ENCODE results near the gene ATXN1.

Gene ATXN1

GRCh38 chr6:16440636-16441212 lies 320.5 kb downstream of the ATXN1 start:
- no peak overlapping the region for H2AFZ ChIP-seq (ENCODE audit: low read depth, low read length, severe bottlenecking)
- TF ChIP-seq CTCF (IDR thresholded peaks at IDR 0.05; ENCODE audit: insufficient read depth, low read length, poor library complexity, severe bottlenecking) (no peak), EZH2phosphoT487 (conservative IDR thresholded peaks at IDR 0.05; ENCODE audit: low read length) (no peak)

DNA sequence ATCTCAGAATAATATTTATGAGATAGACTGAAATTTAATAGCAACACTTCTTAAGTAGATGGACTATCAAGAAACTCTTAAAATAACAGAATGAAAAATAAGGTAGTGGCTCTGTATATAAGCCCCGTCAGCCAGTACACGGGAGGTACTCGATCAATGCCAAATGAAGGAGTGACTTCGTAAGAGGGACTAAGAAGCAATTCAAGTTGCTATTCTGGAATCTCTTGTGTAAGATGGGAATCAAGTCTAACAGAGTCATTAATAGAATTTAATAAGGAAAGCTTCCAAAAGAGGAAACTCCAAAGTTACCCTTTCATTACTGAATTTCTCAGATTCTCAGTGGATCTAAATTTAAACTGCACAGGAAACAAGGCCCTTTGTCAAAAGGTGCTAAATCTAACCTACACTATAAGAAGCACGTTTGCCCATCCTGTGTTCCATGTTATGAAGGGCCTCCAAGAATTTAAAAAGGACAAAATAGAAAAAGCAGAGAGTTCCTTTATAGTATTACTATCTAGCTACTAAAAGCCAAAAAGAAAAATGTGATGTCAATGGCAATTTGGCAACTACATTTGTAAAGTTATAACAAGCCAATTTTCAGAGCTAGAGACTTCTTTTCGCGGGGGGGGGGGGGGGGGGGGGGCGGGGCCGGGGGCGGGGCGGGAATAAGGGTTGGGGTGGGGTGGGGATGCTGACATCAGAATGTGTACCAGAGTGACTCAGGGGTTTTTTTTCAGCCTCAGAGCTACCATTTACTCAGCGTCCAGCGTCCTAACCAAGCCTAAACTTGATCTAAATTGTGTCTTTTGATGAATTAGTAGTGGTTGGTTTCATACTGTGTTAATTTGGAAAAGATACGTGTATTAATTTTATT lies 322.3 kb downstream of the ATXN1 start:
- H3K9me2 ChIP-seq (replicated peaks; ENCODE audit: insufficient read depth, low read length), result no peaks in the 10 kb centered on the region
- no peaks in the 10 kb centered on the region for H3K79me2 ChIP-seq (ENCODE audit: insufficient read depth, low read length)
- no peaks in the 10 kb centered on the region for H3K9me3 ChIP-seq (ENCODE audit: insufficient read depth, low read length)
- H3K36me3 ChIP-seq (ENCODE audit: low read length), result no peaks in the 10 kb centered on the region
- no peak overlapping the region for H3K9ac ChIP-seq (ENCODE audit: low read length)
- no peaks in the 10 kb centered on the region for H3K27me3 ChIP-seq (ENCODE audit: low read length)
- no peak overlapping the region for H3K27ac ChIP-seq (ENCODE audit: low read depth, low read length)
- H2AFZ ChIP-seq (ENCODE audit: low read depth, low read length, severe bottlenecking), result no peak overlapping the region
- H3K4me2 ChIP-seq (ENCODE audit: low read depth, low read length, poor library complexity, severe bottlenecking), result no peak overlapping the region
- TF ChIP-seq EZH2phosphoT487 (conservative IDR thresholded peaks at IDR 0.05; ENCODE audit: low read length), result no peak
- no peak for TF ChIP-seq CTCF (IDR thresholded peaks at IDR 0.05; ENCODE audit: insufficient read depth, low read length, poor library complexity, severe bottlenecking)
- H3K4me3 ChIP-seq (ENCODE audit: insufficient read depth, low read length, poor library complexity, severe bottlenecking), result no peak overlapping the region
- no peaks in the 10 kb centered on the region for H3F3A ChIP-seq (ENCODE audit: insufficient read depth)
- H4K20me1 ChIP-seq (ENCODE audit: low read depth, low read length), result no peaks in the 10 kb centered on the region

More at GRCh38 chr6:16440636-16441212, 320.5 kb downstream of the ATXN1 start:
- no peak overlapping the region for H3K27ac ChIP-seq (ENCODE audit: low read depth, low read length)
- H3K9ac ChIP-seq (ENCODE audit: low read length), result no peak overlapping the region
- no peaks in the 10 kb centered on the region for H3F3A ChIP-seq (ENCODE audit: insufficient read depth)
- H3K4me3 ChIP-seq (ENCODE audit: insufficient read depth, low read length, poor library complexity, severe bottlenecking), result no peak overlapping the region
- no peaks in the 10 kb centered on the region for H3K9me2 ChIP-seq (replicated peaks; ENCODE audit: insufficient read depth, low read length)
- no peaks in the 10 kb centered on the region for H3K36me3 ChIP-seq (ENCODE audit: low read length)
- H4K20me1 ChIP-seq (ENCODE audit: low read depth, low read length), result no peaks in the 10 kb centered on the region
- H3K9me3 ChIP-seq (ENCODE audit: insufficient read depth, low read length), result no peaks in the 10 kb centered on the region
- no peaks in the 10 kb centered on the region for H3K27me3 ChIP-seq (ENCODE audit: low read length)
- H3K79me2 ChIP-seq (ENCODE audit: insufficient read depth, low read length), result no peaks in the 10 kb centered on the region
- H3K4me2 ChIP-seq (ENCODE audit: low read depth, low read length, poor library complexity, severe bottlenecking), result no peak overlapping the region

DNA sequence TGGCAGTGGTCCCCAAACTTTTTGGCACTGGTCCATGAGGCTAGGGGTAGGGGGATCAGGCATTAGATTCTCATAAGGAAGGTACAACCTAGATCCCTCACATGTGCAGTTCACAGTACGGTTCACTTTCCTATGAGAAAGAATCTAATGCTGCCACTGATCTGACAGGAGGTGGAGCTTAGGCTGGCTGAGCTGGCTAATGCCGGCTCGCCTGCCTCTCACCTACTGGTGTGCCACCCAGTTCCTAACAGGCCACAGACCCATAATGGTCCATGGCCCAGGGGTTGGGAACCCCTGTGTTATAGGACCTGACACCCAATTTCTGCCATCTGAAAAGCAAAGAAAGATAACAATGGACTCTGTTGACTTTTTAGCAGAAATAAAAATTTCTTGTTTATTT lies 323.3 kb downstream of the ATXN1 start:
- H3K9me2 ChIP-seq (replicated peaks; ENCODE audit: insufficient read depth, low read length), result no peaks in the 10 kb centered on the region
- no peaks in the 10 kb centered on the region for H3K79me2 ChIP-seq (ENCODE audit: insufficient read depth, low read length)
- H3K27me3 ChIP-seq (ENCODE audit: low read length), result no peaks in the 10 kb centered on the region
- no peaks in the 10 kb centered on the region for H3K36me3 ChIP-seq (ENCODE audit: low read length)
- H3K27ac ChIP-seq (ENCODE audit: low read depth, low read length), result no peak overlapping the region
- H4K20me1 ChIP-seq (ENCODE audit: low read depth, low read length), result no peaks in the 10 kb centered on the region
- no peaks in the 10 kb centered on the region for H3F3A ChIP-seq (ENCODE audit: insufficient read depth)
- TF ChIP-seq EZH2phosphoT487 (conservative IDR thresholded peaks at IDR 0.05; ENCODE audit: low read length), result no peak
- no peak for TF ChIP-seq CTCF (IDR thresholded peaks at IDR 0.05; ENCODE audit: insufficient read depth, low read length, poor library complexity, severe bottlenecking)
- no peak overlapping the region for H2AFZ ChIP-seq (ENCODE audit: low read depth, low read length, severe bottlenecking)
- no peak overlapping the region for H3K4me2 ChIP-seq (ENCODE audit: low read depth, low read length, poor library complexity, severe bottlenecking)
- no peak overlapping the region for H3K4me3 ChIP-seq (ENCODE audit: insufficient read depth, low read length, poor library complexity, severe bottlenecking)
- no peak overlapping the region for H3K9ac ChIP-seq (ENCODE audit: low read length)
- no peaks in the 10 kb centered on the region for H3K9me3 ChIP-seq (ENCODE audit: insufficient read depth, low read length)
